ENCODE measurements around the gene KBTBD8. TPM values are rescaled to one million over a fixed set of nuclear protein-coding genes. Genes with fewer than 3 reads are reported as not detected.

KBTBD8 gene, protein sequence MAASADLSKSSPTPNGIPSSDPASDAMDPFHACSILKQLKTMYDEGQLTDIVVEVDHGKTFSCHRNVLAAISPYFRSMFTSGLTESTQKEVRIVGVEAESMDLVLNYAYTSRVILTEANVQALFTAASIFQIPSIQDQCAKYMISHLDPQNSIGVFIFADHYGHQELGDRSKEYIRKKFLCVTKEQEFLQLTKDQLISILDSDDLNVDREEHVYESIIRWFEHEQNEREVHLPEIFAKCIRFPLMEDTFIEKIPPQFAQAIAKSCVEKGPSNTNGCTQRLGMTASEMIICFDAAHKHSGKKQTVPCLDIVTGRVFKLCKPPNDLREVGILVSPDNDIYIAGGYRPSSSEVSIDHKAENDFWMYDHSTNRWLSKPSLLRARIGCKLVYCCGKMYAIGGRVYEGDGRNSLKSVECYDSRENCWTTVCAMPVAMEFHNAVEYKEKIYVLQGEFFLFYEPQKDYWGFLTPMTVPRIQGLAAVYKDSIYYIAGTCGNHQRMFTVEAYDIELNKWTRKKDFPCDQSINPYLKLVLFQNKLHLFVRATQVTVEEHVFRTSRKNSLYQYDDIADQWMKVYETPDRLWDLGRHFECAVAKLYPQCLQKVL
- 1.6 and 2.9 TPM in 2 replicates for total RNA-seq

DNA sequence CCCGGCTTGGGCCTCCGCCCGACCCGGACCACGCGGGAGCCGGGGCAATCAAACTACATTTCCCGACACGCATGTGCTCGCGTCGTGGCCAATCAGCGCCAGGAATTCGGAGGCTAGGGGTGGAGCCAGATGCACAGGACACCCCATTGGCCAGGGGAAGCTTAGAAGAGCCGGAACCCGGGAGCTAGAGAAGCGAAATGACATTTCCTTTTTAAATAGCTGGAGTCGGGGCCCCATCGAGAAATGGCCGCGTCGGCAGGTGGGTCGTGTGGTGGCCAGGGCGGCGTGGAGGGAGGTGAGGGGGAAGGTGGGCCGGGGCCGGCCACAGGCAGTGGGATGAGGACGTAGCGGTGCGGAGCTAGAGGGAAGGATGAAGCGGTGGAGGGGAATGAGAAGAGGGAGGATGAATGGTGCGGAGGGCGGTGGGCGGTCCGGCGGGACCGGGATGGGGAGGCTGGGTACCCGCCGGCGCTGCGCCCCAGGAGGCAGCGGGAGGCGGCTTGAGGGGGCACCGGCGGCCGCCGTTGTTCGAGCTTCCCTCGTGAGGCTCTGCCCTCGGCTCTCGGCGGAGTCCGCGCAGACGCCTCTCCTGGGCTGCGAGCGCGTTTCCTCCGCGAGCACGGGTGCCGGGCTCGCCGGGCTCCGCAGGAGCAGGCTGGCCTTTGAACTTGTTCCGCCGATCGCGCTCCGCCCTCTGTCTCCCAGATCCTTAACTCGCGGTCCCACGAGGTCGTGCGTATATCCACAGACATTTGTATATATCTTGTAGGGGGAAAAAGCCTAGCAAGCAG, at the start of gene KBTBD8:
KBTBD8 (plus strand) TSS at position 195 of the 791 bp plus-strand sequence; CDS start at position 244, 49 bp downstream.

